Ectodermal cell (in vitro differentiated cells): ENCODE results near the gene LRBA.
"Not testable (repeated sequence)": the region's sequence is repeated elsewhere in the genome, so short reads cannot be mapped to it uniquely, and the experiment has no call there.

ENCODE experiments used
- H3K27ac ChIP-seq: 2 replicates; pipeline ENCODE4 v1.7.0; 2013; ENCODE audit warnings: mild to moderate bottlenecking, low read depth, low read length; ENCODE audit not compliant: insufficient read depth, poor library complexity, severe bottlenecking
- H3K27me3 ChIP-seq: 2 replicates; pipeline ENCODE4 v1.7.0; 2013; ENCODE audit warnings: mild to moderate bottlenecking, low read length; ENCODE audit not compliant: insufficient read depth, control insufficient read depth, poor library complexity, severe bottlenecking
- H3K36me3 ChIP-seq: one replicate; pipeline ENCODE4 v1.7.0; 2013; ENCODE audit warnings: low read length; ENCODE audit not compliant: control insufficient read depth, insufficient read depth
- H3K4me1 ChIP-seq: one replicate; pipeline ENCODE4 v1.7.0; 2013; ENCODE audit warnings: low read length; ENCODE audit not compliant: control insufficient read depth, insufficient read depth
- H3K4me3 ChIP-seq: 2 replicates; pipeline ENCODE4 v1.7.0; 2013; ENCODE audit warnings: low read depth, low read length, control low read depth; ENCODE audit not compliant: insufficient read depth
- H3K9me3 ChIP-seq: 2 replicates; pipeline ENCODE4 v1.7.0; 2013; ENCODE audit warnings: mild to moderate bottlenecking, low read length, moderate library complexity; ENCODE audit not compliant: control insufficient read depth
- WGBS, 2 experiments: methylation state at CpG; one replicate each; pipeline ENCODE4 v1.1.7; 2013; ENCODE audit warnings: missing lambda C conversion rate in 2 of 2; 5-methylcytosine and 5-hydroxymethylcytosine counted together

The LRBA gene

DNA sequence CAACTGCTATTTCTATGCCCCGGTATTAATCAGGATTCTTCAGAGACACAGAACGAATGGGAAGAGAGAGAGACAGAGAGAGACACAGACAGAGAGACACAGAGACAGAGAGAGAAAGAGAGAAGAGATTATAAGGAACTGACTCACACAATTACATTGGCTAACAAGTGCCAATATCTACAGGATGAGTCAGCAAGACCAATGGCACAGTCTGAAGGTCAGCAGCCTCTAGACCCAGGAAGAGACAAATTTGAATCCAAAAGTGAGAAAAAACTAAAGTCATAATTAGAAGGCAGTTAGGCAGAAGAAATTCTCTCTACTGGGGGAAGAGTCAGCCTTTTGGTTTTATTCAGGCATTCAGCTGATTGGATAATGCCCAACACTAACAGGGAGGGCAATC is 245.8 kb downstream of the LRBA start:
- Histone ChIP-seq H3K4me1 (peaks cover 7% of the 10 kb centered on the region), H3K9me3 (no peaks in the 10 kb centered on the region), H3K27ac (no peak overlapping the region), H3K36me3 (no peaks in the 10 kb centered on the region), H3K27me3 (no peaks in the 10 kb centered on the region), H3K4me3 (no peak overlapping the region)
- 91 to 96% methylated on average over 2 of the region's 2 CpGs for WGBS, 2 experiments

DNA sequence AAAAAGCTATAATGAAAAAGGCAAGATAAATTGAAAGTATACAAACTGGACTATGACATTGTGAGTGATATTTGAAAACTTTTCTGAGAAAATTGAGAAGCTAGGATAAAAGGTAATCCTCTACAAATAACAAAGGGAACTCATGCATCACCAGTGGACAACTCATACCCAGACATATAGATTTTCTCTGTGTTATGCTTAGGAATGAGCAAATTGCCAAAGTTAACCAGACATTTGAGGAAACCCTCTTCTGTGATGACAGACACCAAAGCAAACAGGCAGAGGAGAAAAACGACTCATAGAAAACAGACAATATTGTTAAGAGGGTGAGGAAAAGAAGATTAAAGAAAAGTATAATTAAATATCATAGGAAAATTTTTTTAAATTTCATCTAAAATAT is 246.6 kb downstream of the LRBA start:
- H3K9me3 ChIP-seq = no peaks in the 10 kb centered on the region
- no peaks in the 10 kb centered on the region for H3K27me3 ChIP-seq
- no CpG with 5 or more reads among the region's 1 CpG for WGBS, 2 experiments
- no peaks in the 10 kb centered on the region for H3K36me3 ChIP-seq
- no peak overlapping the region for H3K4me3 ChIP-seq
- H3K4me1 ChIP-seq = no peaks in the 10 kb centered on the region
- H3K27ac ChIP-seq = no peak overlapping the region

DNA sequence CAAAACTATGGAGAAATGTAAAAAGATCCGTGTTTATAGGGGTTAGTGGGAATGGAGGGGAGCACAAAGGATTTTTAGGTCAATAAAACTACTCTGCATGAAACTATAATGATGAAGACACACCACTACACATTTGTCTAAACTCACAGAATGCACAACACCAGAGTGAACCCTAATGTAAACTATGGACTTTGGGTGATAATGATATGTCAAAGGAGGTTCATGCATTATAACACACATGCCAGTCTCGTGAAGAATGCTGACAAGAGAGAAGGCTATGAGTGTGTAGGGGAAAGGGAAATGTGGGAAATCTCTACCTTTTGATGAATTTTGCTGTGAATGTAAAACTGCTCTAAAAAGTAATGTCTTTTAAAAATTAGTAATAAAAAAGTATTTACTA is 249.9 kb downstream of the LRBA start:
- no peaks in the 10 kb centered on the region for H3K4me1 ChIP-seq
- H3K9me3 ChIP-seq = no peaks in the 10 kb centered on the region
- no peaks in the 10 kb centered on the region for H3K27me3 ChIP-seq
- WGBS, 2 experiments = 83 to 98% methylated on average over 1 to 2 of the region's 2 CpGs
- no peaks in the 10 kb centered on the region for H3K36me3 ChIP-seq
- no peak overlapping the region for H3K27ac ChIP-seq
- H3K4me3 ChIP-seq = no peak overlapping the region

DNA sequence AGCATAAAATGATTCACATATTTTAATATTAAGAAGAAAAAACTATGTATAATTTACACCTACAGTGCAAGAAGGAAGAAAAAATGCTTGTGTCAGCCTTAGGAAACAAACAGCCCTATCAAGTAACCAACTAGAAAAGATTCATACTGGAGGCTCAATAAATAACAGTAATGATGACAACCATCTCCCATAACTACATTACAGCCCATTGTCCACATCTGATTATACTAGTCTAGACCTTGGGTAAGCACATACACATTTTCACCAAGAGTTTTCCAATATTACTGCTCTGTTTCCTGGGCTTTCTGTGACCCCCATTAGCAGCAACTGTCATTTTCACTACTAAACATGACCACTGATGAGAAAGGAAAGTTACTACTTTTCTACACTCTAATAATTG is 263.4 kb downstream of the LRBA start:
- Histone ChIP-seq H3K4me3 (no peak overlapping the region), H3K36me3 (no peaks in the 10 kb centered on the region), H3K9me3 (no peaks in the 10 kb centered on the region), H3K27ac (no peak overlapping the region), H3K27me3 (no peaks in the 10 kb centered on the region), H3K4me1 (peaks cover 2% of the 10 kb centered on the region)

DNA sequence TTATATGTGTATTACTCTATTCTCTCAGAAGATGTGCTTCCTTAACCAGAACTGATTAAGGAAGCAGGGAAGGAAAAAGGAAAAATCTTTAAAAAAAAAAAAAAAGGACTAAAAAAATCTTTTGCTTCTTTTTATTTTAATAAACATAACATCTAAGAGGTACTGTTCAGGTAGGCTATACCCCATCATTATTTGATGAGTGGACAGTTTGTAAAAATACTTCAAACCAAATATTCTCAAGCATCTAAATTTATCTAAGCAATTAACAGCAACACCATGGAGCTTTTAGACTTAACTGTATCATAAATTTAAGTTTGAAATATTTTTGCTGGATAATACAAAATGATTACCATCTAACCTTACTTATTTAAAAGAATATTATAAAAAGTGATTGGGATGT is 264.3 kb downstream of the LRBA start:
- Histone ChIP-seq H3K4me1 (peaks cover 2% of the 10 kb centered on the region), H3K9me3 (no peaks in the 10 kb centered on the region), H3K27ac (no peak overlapping the region), H3K4me3 (no peak overlapping the region), H3K36me3 (no peaks in the 10 kb centered on the region), H3K27me3 (no peaks in the 10 kb centered on the region)

DNA sequence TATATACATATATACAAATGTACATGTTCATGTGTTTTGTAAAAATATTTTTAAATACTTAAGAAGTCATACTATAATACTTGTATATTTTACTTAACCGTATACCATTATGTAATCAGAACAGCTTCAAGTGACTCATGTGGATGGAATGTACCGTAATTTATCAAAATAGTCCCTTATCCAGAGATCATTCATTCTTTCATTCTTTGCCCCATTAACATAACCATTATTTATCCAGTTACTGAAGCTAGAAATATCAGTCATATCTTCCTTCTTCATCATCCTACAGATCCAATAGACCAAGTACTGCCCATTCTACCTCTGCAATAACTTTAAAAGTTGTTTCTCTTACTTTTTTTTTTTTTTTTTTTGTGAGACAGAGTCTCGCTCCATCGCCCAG is 268.9 kb downstream of the LRBA start:
- no peaks in the 10 kb centered on the region for H3K36me3 ChIP-seq
- no peak overlapping the region for H3K27ac ChIP-seq
- no peak overlapping the region for H3K4me3 ChIP-seq
- peaks cover 2% of the 10 kb centered on the region for H3K4me1 ChIP-seq
- H3K9me3 ChIP-seq = no peaks in the 10 kb centered on the region
- H3K27me3 ChIP-seq = no peaks in the 10 kb centered on the region
- WGBS, 2 experiments = 93 to 97% methylated on average over 4 of the region's 4 CpGs

DNA sequence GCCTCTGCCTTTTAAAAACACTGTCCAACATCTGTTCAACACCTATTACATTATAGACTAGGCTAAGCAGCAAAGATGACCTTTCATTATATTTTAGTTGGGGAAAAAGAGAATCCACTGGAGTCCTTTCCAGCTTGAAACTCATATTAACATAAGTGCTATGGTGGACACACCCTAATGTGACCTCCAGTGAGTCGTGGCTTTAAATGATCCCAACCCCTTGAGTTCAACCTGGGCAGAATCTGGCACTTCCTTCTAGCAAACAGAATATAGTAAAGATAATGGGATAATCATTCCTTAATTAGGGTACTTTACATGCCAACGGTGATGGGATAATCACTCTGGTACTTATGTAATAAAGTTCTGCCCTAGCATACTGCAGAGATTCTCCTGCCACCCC is 270.5 kb downstream of the LRBA start:
- no peak overlapping the region for H3K27ac ChIP-seq
- H3K4me1 ChIP-seq = peaks cover 2% of the 10 kb centered on the region
- no peaks in the 10 kb centered on the region for H3K9me3 ChIP-seq
- H3K36me3 ChIP-seq = no peaks in the 10 kb centered on the region
- H3K27me3 ChIP-seq = no peaks in the 10 kb centered on the region
- no peak overlapping the region for H3K4me3 ChIP-seq
- WGBS, 2 experiments = 85 to 91% methylated on average over 2 of the region's 2 CpGs

DNA sequence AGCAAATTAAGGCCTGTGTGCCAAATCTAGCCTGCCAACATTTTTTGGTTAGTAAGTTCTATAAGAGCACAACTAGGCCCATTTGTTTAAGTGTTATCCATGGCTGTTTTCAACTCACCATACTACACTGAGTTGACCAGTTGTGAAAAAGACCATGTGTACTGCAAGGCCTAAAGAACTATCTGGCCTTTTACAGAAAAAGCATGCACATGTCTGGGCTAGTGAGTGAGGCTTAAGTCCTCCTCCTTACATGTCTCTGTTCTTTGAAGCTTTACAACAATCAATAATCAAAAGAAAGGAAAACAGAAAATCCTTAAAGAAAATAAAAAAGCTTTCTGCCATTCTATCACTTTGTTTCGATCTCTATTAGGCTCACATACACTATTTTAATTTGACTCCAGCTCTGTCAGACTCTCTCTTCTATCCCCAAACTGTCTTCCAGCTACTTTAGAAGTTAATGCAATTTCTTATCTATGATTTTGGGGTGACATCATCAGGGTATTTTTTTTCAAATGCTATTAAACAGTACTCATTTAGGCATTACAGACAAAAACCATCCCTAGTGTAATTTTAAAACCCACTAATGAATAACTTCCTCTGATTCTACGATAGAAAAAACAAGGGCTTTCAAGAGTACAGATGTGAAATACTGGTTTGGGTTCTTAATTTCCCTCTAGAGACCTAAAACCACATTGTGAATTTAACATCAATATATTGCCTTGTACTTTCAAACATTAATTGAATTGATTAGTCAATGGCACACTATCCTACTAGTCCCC is 271.3 kb downstream of the LRBA start:
- Histone ChIP-seq H3K9me3 (no peaks in the 10 kb centered on the region), H3K27me3 (no peaks in the 10 kb centered on the region), H3K4me1 (peaks cover 1% of the 10 kb centered on the region), H3K27ac (no peak overlapping the region), H3K36me3 (no peaks in the 10 kb centered on the region), H3K4me3 (no peak overlapping the region)
- 100% methylated on average over 2 of the region's 2 CpGs for WGBS, 2 experiments

DNA sequence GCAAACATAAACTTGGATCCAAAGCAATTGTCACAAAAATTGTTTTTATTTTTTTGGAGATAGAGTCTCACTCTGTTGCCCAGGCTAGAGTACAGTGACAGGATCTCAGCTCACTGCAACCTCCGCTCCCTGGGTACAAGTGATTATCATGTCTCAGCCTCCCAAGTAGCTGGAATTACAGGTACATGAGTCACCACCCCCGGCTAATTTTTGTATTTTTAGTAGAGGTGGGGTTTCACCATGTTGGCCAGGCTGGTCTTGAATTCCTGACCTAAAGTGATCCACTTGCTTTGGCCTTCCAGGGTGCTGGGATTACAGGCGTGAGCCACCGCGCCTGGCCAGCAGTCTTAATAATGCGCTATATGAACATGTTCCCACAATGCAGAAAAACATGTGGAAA is 272.2 kb downstream of the LRBA start:
- not testable (repeated sequence) for H3K27me3 ChIP-seq, H3K4me3 ChIP-seq, H3K4me1 ChIP-seq, H3K9me3 ChIP-seq, H3K36me3 ChIP-seq, H3K27ac ChIP-seq
- 80 to 92% methylated on average over 5 to 6 of the region's 6 CpGs for WGBS, 2 experiments

DNA sequence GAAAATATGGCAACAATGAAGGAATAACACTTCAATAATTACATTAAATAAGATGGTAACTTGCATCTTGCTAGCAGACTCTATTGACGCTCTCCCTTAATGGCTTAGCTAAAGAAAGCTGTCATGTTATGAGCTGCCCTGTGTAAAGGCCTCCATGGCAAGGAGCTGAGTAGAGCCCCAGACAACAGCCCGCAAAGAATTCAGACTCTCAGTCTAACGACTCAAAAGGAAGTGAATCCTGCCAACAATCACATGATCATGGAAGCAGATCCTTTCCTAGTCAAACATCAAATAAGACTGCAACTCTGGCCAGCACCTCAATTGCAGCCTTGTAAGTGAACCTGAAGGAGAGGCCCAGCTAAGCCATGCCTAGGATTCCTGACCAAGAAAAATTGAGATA is 275.5 kb downstream of the LRBA start:
- Histone ChIP-seq H3K4me3 (no peak overlapping the region), H3K27ac (no peak overlapping the region), H3K27me3 (no peaks in the 10 kb centered on the region), H3K9me3 (no peaks in the 10 kb centered on the region), H3K4me1 (no peaks in the 10 kb centered on the region), H3K36me3 (no peaks in the 10 kb centered on the region)
- 90 to 93% methylated on average over 3 of the region's 3 CpGs for WGBS, 2 experiments
